Common myeloid progenitor, CD34-positive (primary cell): Measurements from ENCODE around the gene PLA2R1.

Experiments used
- CTCF ChIA-PET: fragments of 350-600 bp; sonication (Branson Sonifier 250); formaldehyde crosslinking; loops from one replicate; lab custom pipeline; 2021; ENCODE audit warnings: antibody characterized with exemption; lab: Charles Lee
- POLR2A ChIA-PET: fragments of 350-600 bp; sonication (Branson Sonifier 250); formaldehyde crosslinking; loops from one replicate; lab custom pipeline; 2021; ENCODE audit warnings: antibody characterized with exemption; lab: Charles Lee
- DNase-seq, 3 donors: peaks; one replicate each; pipeline versions ENCODE4 v3.0.0 to v3.0.0-alpha.2; 2013
- H3K27ac ChIP-seq, 2 experiments: 1 replicate in 1 of 2; 2 replicates in 1 of 2; pipeline ENCODE4 v1.7.0; 2013; ENCODE audit warnings: inconsistent platforms in 2 of 2, low read length in 2 of 2, mild to moderate bottlenecking in 2 of 2, low read depth in 1 of 2, moderate library complexity in 1 of 2; ENCODE audit not compliant: severe bottlenecking in 2 of 2, insufficient read depth in 1 of 2, poor library complexity in 1 of 2
- H3K27me3 ChIP-seq, 5 experiments: replicated peaks in 2 of 5; 1 replicate in 3 of 5; 2 replicates in 2 of 5; pipeline versions ENCODE4 v1.6.1 to v1.7.0; 2013; ENCODE audit warnings: low read length in 4 of 5, mild to moderate bottlenecking in 2 of 5, moderate library complexity in 2 of 5, inconsistent platforms in 1 of 5; ENCODE audit not compliant: insufficient read depth in 5 of 5, control insufficient read depth in 4 of 5
- H3K36me3 ChIP-seq, 4 experiments: 1 replicate in 2 of 4; 2 replicates in 2 of 4; pipeline versions ENCODE4 v1.6.1 to v1.7.0; 2013; ENCODE audit warnings: low read length in 3 of 4, control low read depth in 1 of 4, mild to moderate bottlenecking in 1 of 4; ENCODE audit not compliant: control insufficient read depth in 4 of 4, insufficient read depth in 4 of 4
- H3K4me1 ChIP-seq, 4 experiments: 1 replicate in 3 of 4; 2 replicates in 1 of 4; pipeline versions ENCODE4 v1.6.1 to v1.7.1; 2013; ENCODE audit warnings: low read length in 3 of 4, mild to moderate bottlenecking in 3 of 4, control low read depth in 1 of 4, inconsistent platforms in 1 of 4, moderate library complexity in 1 of 4; ENCODE audit not compliant: control insufficient read depth in 4 of 4, insufficient read depth in 4 of 4; ENCODE audit errors: control extremely low read depth in 1 of 4
- H3K4me3 ChIP-seq, 7 experiments: 1 replicate in 4 of 7; 2 replicates in 3 of 7; pipeline versions ENCODE4 v1.5.1 to v1.7.0; 2013; ENCODE audit warnings: mild to moderate bottlenecking in 7 of 7, low read length in 6 of 7, moderate library complexity in 6 of 7, inconsistent platforms in 2 of 7, low read depth in 2 of 7, control low read depth in 1 of 7; ENCODE audit not compliant: insufficient read depth in 4 of 7, control insufficient read depth in 1 of 7; ENCODE audit errors: extremely low read depth in 1 of 7
- H3K9me3 ChIP-seq, 5 experiments: 1 replicate in 4 of 5; 2 replicates in 1 of 5; pipeline versions ENCODE4 v1.6.1 to v1.7.1; 2013; ENCODE audit warnings: low read length in 4 of 5, mild to moderate bottlenecking in 2 of 5, inconsistent platforms in 1 of 5, low read depth in 1 of 5, moderate library complexity in 1 of 5; ENCODE audit not compliant: control insufficient read depth in 4 of 5, insufficient read depth in 2 of 5; ENCODE audit errors: control extremely low read depth in 1 of 5
- WGBS: methylation state at CpG from one replicate; pipeline ENCODE4 v1.1.5; 2013; ENCODE audit not compliant: insufficient coverage; 5-methylcytosine and 5-hydroxymethylcytosine counted together

Gene PLA2R1

GRCh38 chr2:159913900-159914299 lies 148.5 kb downstream of the PLA2R1 start:
- POLR2A ChIA-PET, result no interaction called here
- no CpG with 5 or more reads among the region's 2 CpGs for WGBS

GRCh38 chr2:159912580-159912979 lies 149.8 kb downstream of the PLA2R1 start:
- H3K36me3 ChIP-seq, result no peaks in the 10 kb centered on the region
- H3K27ac ChIP-seq, result no peak overlapping the region
- H3K9me3 ChIP-seq, result no peaks in the 10 kb centered on the region
- 100% methylated on average over 1 of the region's 4 CpGs for WGBS
- ChIA-PET CTCF (interaction anchor here (1.0 to 14.1 kb wide), 2 partner anchors 9 to 10 kb away, joined by 3 to 127 read pairs; partner anchors contain the start of gene LY75), POLR2A (no interaction called here)
- no peaks in the 10 kb centered on the region for H3K4me1 ChIP-seq
- no peak for DNase-seq
- no peaks in the 10 kb centered on the region for H3K27me3 ChIP-seq
- no peak overlapping the region for H3K4me3 ChIP-seq

More at GRCh38 chr2:159913900-159914299, 148.5 kb downstream of the PLA2R1 start:
- no peak for DNase-seq
- CTCF ChIA-PET, result interaction anchor here (14.1 kb wide), 1 partner anchor 11 kb away, joined by 127 read pairs; the partner anchor contains the start of gene LY75
- Histone ChIP-seq H3K27ac (no peak overlapping the region), H3K4me3 (no peak overlapping the region), H3K9me3 (no peaks in the 10 kb centered on the region), H3K4me1 (no peaks in the 10 kb centered on the region), H3K36me3 (no peaks in the 10 kb centered on the region), H3K27me3 (no peaks in the 10 kb centered on the region)

GRCh38 chr2:159910951-159911350 lies 151.5 kb downstream of the PLA2R1 start:
- H3K27ac ChIP-seq, result no peak overlapping the region
- whole genome bisulfite sequencing, result 50% methylated on average over 2 of the region's 2 CpGs
- H3K4me3 ChIP-seq, result no peak overlapping the region
- no peaks in the 10 kb centered on the region for H3K9me3 ChIP-seq
- H3K36me3 ChIP-seq, result no peaks in the 10 kb centered on the region
- CTCF ChIA-PET, result interaction anchor here (2.5 to 14.1 kb wide), 2 partner anchors 8 to 9 kb away, joined by 9 to 127 read pairs; partner anchors contain the start of gene LY75
- no peak for DNase-seq
- POLR2A ChIA-PET, result no interaction called here
- no peaks in the 10 kb centered on the region for H3K4me1 ChIP-seq
- no peaks in the 10 kb centered on the region for H3K27me3 ChIP-seq

DNA sequence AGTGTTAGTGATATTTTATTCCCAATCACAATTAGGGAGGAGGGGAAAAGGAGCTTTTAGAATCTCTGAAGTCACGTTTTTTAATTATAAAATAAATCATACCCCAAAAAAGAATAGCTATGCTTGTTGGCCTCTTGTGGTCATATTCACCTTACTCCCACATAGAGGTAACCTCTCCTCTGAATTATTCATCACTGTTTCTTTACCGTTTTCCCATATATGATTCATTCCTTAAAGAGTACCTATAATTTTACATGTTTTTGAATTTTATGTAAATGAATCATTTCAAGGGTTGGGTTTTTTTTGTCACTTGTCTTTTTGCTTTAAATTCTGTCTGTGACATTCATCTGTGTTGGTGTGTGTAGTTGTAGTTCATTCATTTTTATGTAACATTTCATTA lies 153.8 kb downstream of the PLA2R1 start:
- Histone ChIP-seq H3K4me3 (no peak overlapping the region), H3K4me1 (peaks cover 0 to 15% (median 13%) of the 10 kb centered on the region in 4 experiments), H3K36me3 (no peaks in the 10 kb centered on the region), H3K27ac (no peak overlapping the region), H3K9me3 (no peaks in the 10 kb centered on the region), H3K27me3 (no peaks in the 10 kb centered on the region)
- ChIA-PET CTCF (interaction anchor here (1.3 to 13.0 kb wide), 2 partner anchors 9 kb away, joined by 5 to 127 read pairs; no protein-coding TSS in a partner anchor), POLR2A (no interaction called here)
- DNase-seq, result no peak
- WGBS, result no CpG with 5 or more reads among the region's 2 CpGs

DNA sequence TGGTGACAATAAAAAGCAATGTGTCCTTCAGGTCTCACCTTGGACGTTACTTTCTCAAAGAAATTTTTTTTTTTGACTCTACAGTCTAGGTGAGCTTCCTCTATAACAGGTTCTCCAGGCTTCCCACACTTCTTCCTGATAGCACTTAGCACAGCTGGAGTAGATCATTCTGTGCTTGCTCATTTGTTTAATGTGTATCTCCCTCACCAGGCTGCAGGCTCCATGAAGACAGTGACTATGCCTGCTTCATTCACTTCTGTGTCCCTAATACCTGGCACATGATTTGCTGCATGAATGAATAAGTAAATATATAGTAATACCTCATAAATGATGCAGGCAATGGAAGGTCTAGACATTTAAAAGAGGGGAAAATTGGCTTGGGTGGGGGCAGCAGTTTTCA lies 154.5 kb downstream of the PLA2R1 start:
- H3K9me3 ChIP-seq, result no peaks in the 10 kb centered on the region
- no peaks in the 10 kb centered on the region for H3K27me3 ChIP-seq
- peaks cover 0 to under 1% (median 0%) of the 10 kb centered on the region in 4 experiments for H3K36me3 ChIP-seq
- DNase-seq, result no peak
- H3K4me1 ChIP-seq, result peaks cover 5 to 22% (median 19%) of the 10 kb centered on the region in 4 experiments
- CTCF ChIA-PET, result interaction anchor here (1.3 to 13.0 kb wide), 2 partner anchors 8 to 9 kb away, joined by 5 to 127 read pairs; no protein-coding TSS in a partner anchor
- POLR2A ChIA-PET, result no interaction called here
- no peak overlapping the region for H3K27ac ChIP-seq
- no peak overlapping the region for H3K4me3 ChIP-seq
- WGBS, result 100% methylated on average over 1 of the region's 1 CpG

DNA sequence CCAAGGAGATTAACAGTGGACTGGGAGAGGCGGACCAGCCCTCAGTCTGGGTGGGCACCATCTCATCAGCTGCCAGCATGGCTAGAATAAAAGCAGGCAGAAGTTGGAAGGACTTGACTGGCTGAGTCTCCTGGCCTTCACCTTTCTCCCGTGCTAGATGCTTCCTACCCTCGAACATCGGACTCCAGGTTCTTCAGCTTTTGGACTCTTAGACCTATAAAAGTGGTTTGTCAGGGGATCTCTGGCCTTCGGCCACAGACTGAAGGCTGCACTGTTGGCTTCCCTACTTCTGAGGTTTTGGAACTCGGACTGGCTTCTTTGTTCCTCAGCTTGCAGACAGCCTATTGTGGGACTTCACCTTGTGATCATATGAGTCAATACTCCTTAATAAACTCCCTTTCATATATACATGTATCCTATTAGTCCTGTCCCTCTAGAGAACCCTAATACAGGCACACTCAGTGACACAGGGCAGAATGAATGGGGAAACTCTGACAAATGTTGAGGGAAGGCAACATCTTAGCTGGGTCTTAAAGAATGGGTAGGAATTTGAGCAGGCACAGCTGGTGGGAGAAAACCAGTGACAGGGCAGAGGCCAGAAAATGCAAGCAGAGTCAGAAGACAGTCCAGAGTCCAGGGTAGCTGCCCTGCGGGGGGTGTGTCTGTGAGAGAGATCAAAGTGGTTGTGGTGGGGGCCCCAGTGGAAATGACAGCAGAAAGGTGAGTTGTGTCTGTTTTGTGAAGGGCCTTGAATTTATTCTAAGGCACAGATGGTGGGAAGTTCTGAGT lies 156.3 kb downstream of the PLA2R1 start:
- Histone ChIP-seq H3K36me3 (peaks cover 0 to 7% (median 4%) of the 10 kb centered on the region in 4 experiments), H3K4me3 (no peak overlapping the region), H3K9me3 (no peaks in the 10 kb centered on the region), H3K27me3 (no peaks in the 10 kb centered on the region), H3K27ac (no peak overlapping the region), H3K4me1 (peaks cover 5 to 27% (median 23%) of the 10 kb centered on the region in 4 experiments)
- ChIA-PET POLR2A (no interaction called here), CTCF (interaction anchor here (13.0 kb wide), 1 partner anchor 11 kb away, joined by 127 read pairs; no protein-coding TSS in a partner anchor)
- DNase-seq, result no peak
- 82% methylated on average over 7 of the region's 7 CpGs for WGBS

DNA sequence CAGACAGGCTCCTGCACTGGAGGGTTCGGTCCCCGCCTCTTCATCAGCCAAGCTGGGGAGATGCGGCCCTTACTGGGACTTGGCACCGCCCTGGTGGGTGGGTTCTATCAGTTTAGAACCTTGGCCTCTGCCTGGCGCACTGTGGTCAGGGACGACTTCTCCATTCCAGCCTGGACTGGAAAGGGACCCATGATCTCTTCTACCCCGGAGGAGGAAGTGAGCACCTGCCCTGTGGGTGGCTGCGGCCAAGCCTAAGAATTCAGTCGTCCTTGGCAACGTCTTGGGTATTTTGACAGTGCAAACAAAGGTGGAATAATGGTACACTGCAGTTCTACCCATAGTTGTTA lies 157.5 kb downstream of the PLA2R1 start:
- H3K9me3 ChIP-seq, result no peaks in the 10 kb centered on the region
- DNase-seq, result peak; percentile 75 to 94 (median 92)
- ChIA-PET POLR2A (no interaction called here), CTCF (interaction anchor here (13.0 kb wide), 1 partner anchor 12 kb away, joined by 127 read pairs; no protein-coding TSS in a partner anchor)
- peak overlapping the region; percentile 55 to 94 (median 85) for H3K4me3 ChIP-seq
- peaks cover 0 to 9% (median 4%) of the 10 kb centered on the region in 4 experiments for H3K36me3 ChIP-seq
- H3K27ac ChIP-seq, result peak overlapping the region; percentile 41 to 73
- H3K27me3 ChIP-seq, result no peaks in the 10 kb centered on the region
- H3K4me1 ChIP-seq, result peaks cover 5 to 27% (median 23%) of the 10 kb centered on the region in 4 experiments
- 0% methylated on average over 9 of the region's 10 CpGs for WGBS
